Lower lobe of right lung (tissue), 2 donors: ENCODE data around the gene HYI. TPM values are rescaled to one million over a fixed set of nuclear protein-coding genes. Genes with fewer than 3 reads are reported as not detected.
A peak's percentile ranks its signal among the peaks of the same experiment; 100 is the strongest.
"Not testable (repeated sequence)": the region's sequence is repeated elsewhere in the genome, so short reads cannot be mapped to it uniquely, and the experiment has no call there.

Source experiments
- ATAC-seq, 2 donors: fragments of 200-7000 bp; cut with Tn5 transposase; one replicate each; pipeline ENCODE4 v1.9.1; 2020 to 2022; ENCODE audit warnings: mild to moderate bottlenecking in 2 of 2, moderate library complexity in 2 of 2
- DNase-seq: peaks from one replicate; pipeline ENCODE4 v3.0.0-alpha.2; 2020
- H3K27ac ChIP-seq: fragments of 200-600 bp; one replicate; pipeline ENCODE4 v1.8.0; 2022
- H3K27me3 ChIP-seq: fragments of 200-600 bp; one replicate; pipeline ENCODE4 v1.8.0; 2022; ENCODE audit warnings: low read depth
- H3K36me3 ChIP-seq: fragments of 200-600 bp; one replicate; pipeline ENCODE4 v1.8.0; 2022; ENCODE audit warnings: mild to moderate bottlenecking
- H3K4me1 ChIP-seq: fragments of 200-600 bp; one replicate; pipeline ENCODE4 v1.8.0; 2022
- H3K4me3 ChIP-seq: fragments of 200-600 bp; one replicate; pipeline ENCODE4 v1.8.0; 2022; ENCODE audit warnings: mild to moderate bottlenecking
- H3K9me3 ChIP-seq: fragments of 200-600 bp; one replicate; pipeline ENCODE4 v1.8.0; 2022
- intact Hi-C: fragments of 100-400 bp; cut with DNase I; formaldehyde crosslinking; loops from one replicate; pipeline ENCODE4 v1.11.0; 2022
- total RNA-seq: library from RNA; stranded (reverse); fragmentation: NEBNext Ultra II Directional; extraction: Animal tissue kit (Norgen Biotek cat#: 25700); gene quantifications from one replicate; pipeline ENCODE4 v1.2.1, GENCODE V29; 2021
- TF ChIP-seq, protein P1 (sequence below): fragments of 200-600 bp; IDR thresholded peaks from one replicate; pipeline ENCODE4 v1.8.0; 2022; ENCODE audit warnings: antibody characterized with exemption, mild to moderate bottlenecking
- donor health status: DM: no; HTN: yes; CAD: no; lungs with severe emphysema.

HYI gene
- total RNA-seq, 1 donor from 2014 or later, result 67.7 TPM

DNA sequence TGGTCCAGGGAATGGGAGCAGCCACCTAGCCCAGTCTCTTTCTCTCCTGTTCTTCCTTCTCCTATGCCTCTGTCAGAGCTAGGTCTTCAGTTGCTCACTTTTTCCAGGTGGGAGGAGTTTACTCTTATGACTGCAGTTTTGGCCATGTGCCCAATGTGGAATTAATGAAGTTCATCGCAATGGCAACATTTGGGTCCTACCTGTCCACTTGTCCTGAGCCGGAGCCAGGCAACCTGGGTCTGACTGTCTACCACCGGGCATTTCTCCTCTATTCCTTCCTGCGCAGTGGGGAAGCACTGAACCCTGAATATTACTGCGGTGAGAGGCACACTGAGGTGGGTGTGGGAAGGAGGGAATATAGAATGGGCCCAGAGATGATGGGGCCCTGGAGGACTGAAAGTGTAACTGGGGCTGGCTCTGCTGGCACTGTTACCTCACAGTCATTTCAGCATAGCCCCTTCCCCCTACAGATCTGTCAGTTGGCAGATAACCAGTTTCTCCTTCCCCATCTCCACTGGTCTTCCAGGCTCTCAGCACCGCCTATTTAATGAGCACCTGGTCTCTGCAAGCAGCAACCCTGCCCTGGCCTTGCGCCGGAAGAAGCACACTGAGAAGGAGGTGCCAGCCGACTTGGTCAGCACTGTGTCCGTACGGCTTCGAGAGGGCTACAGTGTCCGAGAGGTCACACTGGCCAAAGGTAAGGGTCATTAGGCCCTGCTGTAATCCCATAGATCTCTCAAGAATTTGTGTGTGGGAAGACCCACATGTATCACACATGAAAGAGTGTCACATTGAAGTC, 33.9 kb downstream of the HYI start:
- intact Hi-C loops, result loop anchor here (10.0 kb wide), 1 partner anchor 195 kb away; no protein-coding TSS in a partner anchor
- ATAC-seq, result no peak
- Histone ChIP-seq H3K4me3 (no peak overlapping the region), H3K27ac (no peak overlapping the region), H3K27me3 (no peaks in the 10 kb centered on the region), H3K9me3 (no peaks in the 10 kb centered on the region), H3K36me3 (peaks cover 93% of the 10 kb centered on the region), H3K4me1 (no peaks in the 10 kb centered on the region)
- TF ChIP-seq, protein P1, sequence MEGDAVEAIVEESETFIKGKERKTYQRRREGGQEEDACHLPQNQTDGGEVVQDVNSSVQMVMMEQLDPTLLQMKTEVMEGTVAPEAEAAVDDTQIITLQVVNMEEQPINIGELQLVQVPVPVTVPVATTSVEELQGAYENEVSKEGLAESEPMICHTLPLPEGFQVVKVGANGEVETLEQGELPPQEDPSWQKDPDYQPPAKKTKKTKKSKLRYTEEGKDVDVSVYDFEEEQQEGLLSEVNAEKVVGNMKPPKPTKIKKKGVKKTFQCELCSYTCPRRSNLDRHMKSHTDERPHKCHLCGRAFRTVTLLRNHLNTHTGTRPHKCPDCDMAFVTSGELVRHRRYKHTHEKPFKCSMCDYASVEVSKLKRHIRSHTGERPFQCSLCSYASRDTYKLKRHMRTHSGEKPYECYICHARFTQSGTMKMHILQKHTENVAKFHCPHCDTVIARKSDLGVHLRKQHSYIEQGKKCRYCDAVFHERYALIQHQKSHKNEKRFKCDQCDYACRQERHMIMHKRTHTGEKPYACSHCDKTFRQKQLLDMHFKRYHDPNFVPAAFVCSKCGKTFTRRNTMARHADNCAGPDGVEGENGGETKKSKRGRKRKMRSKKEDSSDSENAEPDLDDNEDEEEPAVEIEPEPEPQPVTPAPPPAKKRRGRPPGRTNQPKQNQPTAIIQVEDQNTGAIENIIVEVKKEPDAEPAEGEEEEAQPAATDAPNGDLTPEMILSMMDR, result no peak
- no peak for DNase-seq

DNA sequence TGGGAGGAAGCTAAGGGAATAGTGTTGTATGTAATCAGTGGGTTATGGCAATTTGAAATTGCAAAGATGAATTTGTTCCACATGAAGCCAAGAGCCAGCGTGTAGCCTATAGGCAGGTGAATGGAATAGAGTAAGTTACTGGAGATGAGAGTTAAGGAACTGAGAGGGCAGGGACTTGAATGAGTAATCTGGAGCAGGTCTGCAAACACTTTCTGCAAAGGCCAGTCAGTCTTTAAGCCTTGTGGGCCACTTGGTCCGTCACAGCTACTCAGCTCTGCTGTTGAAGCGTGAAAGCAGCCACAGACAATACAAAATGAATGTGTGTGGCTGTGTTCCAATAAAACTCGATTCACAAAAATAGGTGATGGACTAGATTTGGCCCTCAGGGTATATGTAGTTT, 34.9 kb downstream of the HYI start:
- no peak overlapping the region for H3K27ac ChIP-seq
- intact Hi-C loops, result loop anchor here (10.0 kb wide), 1 partner anchor 194 kb away; no protein-coding TSS in a partner anchor
- TF ChIP-seq, protein P1, result no peak
- H3K9me3 ChIP-seq, result no peaks in the 10 kb centered on the region
- no peak overlapping the region for H3K4me3 ChIP-seq
- ATAC-seq (no peak), DNase-seq (no peak)
- H3K4me1 ChIP-seq, result peaks cover 4% of the 10 kb centered on the region
- no peaks in the 10 kb centered on the region for H3K27me3 ChIP-seq
- H3K36me3 ChIP-seq, result peaks cover 84% of the 10 kb centered on the region

DNA sequence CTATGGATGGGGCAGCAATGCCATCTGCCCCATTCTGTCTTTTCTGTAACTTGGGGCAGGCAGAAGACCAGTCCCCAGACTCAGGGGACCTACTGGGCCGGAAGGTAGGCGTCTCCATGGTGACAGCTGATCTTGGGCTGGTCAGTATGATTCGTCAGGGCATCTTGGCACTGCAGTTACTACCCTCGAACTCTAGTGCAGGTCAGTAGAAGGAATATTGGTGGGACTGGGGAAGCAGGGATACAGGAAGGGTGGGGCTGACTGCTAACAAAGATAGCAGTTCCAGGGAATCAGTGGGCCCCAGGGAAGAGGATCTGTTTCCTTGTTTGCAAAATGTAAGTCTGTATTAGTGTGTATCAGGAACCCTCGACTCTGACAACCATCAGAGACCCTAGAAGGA, 37.8 kb downstream of the HYI start:
- no peaks in the 10 kb centered on the region for H3K9me3 ChIP-seq
- DNase-seq, result no peak
- no peak for ATAC-seq
- H3K4me3 ChIP-seq, result no peak overlapping the region
- TF ChIP-seq, protein P1, result no peak
- H3K36me3 ChIP-seq, result peaks cover 67% of the 10 kb centered on the region
- H3K27ac ChIP-seq, result peak overlapping the region; percentile 42
- H3K4me1 ChIP-seq, result peaks cover 4% of the 10 kb centered on the region
- H3K27me3 ChIP-seq, result no peaks in the 10 kb centered on the region
- intact Hi-C loops, result loop anchor here (10.0 kb wide), 1 partner anchor 191 kb away; no protein-coding TSS in a partner anchor

DNA sequence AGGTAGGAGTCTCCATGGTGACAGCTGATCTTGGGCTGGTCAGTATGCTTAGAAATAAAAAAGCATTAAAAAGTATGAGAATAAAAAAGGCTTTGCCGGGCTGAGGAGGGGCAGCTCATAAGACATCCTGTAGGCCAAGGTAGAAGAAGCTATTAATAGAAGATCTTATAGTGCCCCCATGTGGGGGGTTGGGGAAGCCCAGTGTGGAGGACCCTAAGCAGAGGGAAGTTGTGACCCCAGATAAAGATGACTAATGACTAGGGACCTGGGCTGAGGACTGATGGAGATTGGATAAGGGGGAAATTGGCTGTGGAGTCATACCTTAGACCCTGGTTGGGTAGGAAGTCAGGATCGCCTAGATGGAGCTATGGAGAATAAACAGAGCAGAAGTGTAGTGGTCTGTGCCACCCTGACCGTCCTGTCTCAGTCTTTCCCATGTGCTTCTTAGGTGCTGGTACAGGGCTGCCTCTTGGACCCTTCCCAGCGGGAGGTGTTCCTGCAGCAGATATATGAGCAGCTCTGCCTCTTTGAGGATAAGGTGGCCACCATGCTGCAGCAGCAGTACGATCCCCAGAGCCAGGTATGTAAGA, 39.0 kb downstream of the HYI start:
- peak; percentile 86 to 92 for ATAC-seq
- H3K27me3 ChIP-seq, result no peaks in the 10 kb centered on the region
- TF ChIP-seq, protein P1, result peak; percentile 74
- H3K27ac ChIP-seq, result no peak overlapping the region
- DNase-seq, result no peak
- no peaks in the 10 kb centered on the region for H3K9me3 ChIP-seq
- no peak overlapping the region for H3K4me3 ChIP-seq
- peaks cover 4% of the 10 kb centered on the region for H3K4me1 ChIP-seq
- peaks cover 65% of the 10 kb centered on the region for H3K36me3 ChIP-seq
- intact Hi-C loops, result loop anchor here (10.0 kb wide), 1 partner anchor 190 kb away; no protein-coding TSS in a partner anchor

DNA sequence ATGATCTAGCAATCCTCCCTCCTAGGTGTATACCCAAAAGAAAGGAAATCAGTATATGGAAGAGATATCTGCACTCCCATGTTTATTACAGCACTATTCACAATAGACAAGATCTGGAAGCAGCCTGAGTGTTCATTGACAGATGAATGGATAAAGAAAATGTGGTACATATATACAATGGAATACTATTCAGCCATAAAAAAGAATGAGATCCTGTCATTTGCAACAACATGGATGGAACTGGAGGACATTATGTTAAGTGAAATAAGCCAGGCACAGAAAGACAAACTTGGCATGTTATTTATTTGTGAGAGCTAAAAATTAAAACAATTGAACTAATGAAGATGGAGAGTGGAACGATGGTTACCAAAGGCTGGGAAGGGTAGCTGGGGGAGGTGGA, 40.3 kb downstream of the HYI start:
- DNase-seq, H3K4me1 ChIP-seq, ATAC-seq, H3K4me3 ChIP-seq, H3K27me3 ChIP-seq, H3K27ac ChIP-seq, H3K9me3 ChIP-seq: not testable (repeated sequence)
- intact Hi-C loops, result loop anchor here (10.0 kb wide), 1 partner anchor 189 kb away; no protein-coding TSS in a partner anchor
- peaks cover 64% of the 10 kb centered on the region for H3K36me3 ChIP-seq

DNA sequence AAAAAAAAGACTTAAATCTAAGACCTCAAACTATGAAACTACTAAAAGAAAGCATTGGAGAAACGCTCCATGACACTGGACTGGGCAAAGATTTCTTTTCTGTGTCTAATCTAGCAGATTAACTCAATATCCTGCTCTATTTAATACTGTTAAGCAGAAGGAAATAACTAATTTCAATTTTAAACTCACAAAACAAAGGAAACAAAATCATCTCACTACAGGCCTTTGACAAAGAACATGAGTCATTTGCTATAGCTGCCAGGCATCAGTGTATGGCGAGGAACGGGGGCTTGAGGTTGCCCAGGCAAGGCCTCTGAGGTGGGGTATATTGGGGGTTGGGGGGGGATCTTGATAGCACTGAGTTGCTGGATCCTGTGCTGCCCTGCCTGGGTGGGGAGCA, 43.2 kb downstream of the HYI start:
- no peaks in the 10 kb centered on the region for H3K27me3 ChIP-seq
- H3K4me3 ChIP-seq, result no peak overlapping the region
- H3K36me3 ChIP-seq, result peaks cover 64% of the 10 kb centered on the region
- ATAC-seq (no peak), DNase-seq (no peak)
- no peak overlapping the region for H3K27ac ChIP-seq
- intact Hi-C loops, result loop anchor here (10.0 kb wide), 1 partner anchor 186 kb away; no protein-coding TSS in a partner anchor
- TF ChIP-seq, protein P1, result no peak
- H3K9me3 ChIP-seq, result no peaks in the 10 kb centered on the region
- H3K4me1 ChIP-seq, result peaks cover 4% of the 10 kb centered on the region
